Measurements from ENCODE around the gene PSMD12. TPM values are rescaled to one million over a fixed set of nuclear protein-coding genes. Genes with fewer than 3 reads are reported as not detected.

Gene PSMD12
- total RNA-seq, 1 donor from 2014 or later: 36.4 TPM

- Mint-ChIP-seq H3K27me3 (ENCODE audit: unreplicated experiment) (no peaks in the 10 kb centered on the region), H3K9me3 (ENCODE audit: unreplicated experiment) (no peaks in the 10 kb centered on the region), H3K4me3 (ENCODE audit: unreplicated experiment) (no peak overlapping the region), H3K27ac (ENCODE audit: unreplicated experiment) (no peak overlapping the region), H3K4me1 (ENCODE audit: unreplicated experiment) (peaks cover 40% of the 10 kb centered on the region), H3K36me3 (ENCODE audit: unreplicated experiment) (peaks cover 14% of the 10 kb centered on the region)
- DNase-seq (ENCODE audit: extremely low spot score, unreplicated experiment): peak; percentile 32
- TF ChIP-seq, protein P1, sequence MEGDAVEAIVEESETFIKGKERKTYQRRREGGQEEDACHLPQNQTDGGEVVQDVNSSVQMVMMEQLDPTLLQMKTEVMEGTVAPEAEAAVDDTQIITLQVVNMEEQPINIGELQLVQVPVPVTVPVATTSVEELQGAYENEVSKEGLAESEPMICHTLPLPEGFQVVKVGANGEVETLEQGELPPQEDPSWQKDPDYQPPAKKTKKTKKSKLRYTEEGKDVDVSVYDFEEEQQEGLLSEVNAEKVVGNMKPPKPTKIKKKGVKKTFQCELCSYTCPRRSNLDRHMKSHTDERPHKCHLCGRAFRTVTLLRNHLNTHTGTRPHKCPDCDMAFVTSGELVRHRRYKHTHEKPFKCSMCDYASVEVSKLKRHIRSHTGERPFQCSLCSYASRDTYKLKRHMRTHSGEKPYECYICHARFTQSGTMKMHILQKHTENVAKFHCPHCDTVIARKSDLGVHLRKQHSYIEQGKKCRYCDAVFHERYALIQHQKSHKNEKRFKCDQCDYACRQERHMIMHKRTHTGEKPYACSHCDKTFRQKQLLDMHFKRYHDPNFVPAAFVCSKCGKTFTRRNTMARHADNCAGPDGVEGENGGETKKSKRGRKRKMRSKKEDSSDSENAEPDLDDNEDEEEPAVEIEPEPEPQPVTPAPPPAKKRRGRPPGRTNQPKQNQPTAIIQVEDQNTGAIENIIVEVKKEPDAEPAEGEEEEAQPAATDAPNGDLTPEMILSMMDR (IDR thresholded peaks at IDR 0.05): no peak
Observed at GRCh38 chr17:67362173-67362572, 4.2 kb downstream of the PSMD12 start.

- Mint-ChIP-seq H3K4me3 (ENCODE audit: unreplicated experiment) (no peak overlapping the region), H3K4me1 (ENCODE audit: unreplicated experiment) (peaks cover 36% of the 10 kb centered on the region), H3K36me3 (ENCODE audit: unreplicated experiment) (peaks cover 17% of the 10 kb centered on the region), H3K27me3 (ENCODE audit: unreplicated experiment) (no peaks in the 10 kb centered on the region), H3K9me3 (ENCODE audit: unreplicated experiment) (no peaks in the 10 kb centered on the region), H3K27ac (ENCODE audit: unreplicated experiment) (peak overlapping the region; percentile 19)
- no peak for DNase-seq (ENCODE audit: extremely low spot score, unreplicated experiment)
- TF ChIP-seq, protein P1 (IDR thresholded peaks at IDR 0.05): no peak
Observed at GRCh38 chr17:67360880-67361279, 5.5 kb downstream of the PSMD12 start.

GRCh38 chr17:67359960-67360791 lies 6.2 kb downstream of the PSMD12 start:
- Mint-ChIP-seq H3K4me1 (ENCODE audit: unreplicated experiment) (peaks cover 30% of the 10 kb centered on the region), H3K4me3 (ENCODE audit: unreplicated experiment) (no peak overlapping the region), H3K27ac (ENCODE audit: unreplicated experiment) (no peak overlapping the region), H3K36me3 (ENCODE audit: unreplicated experiment) (peaks cover 22% of the 10 kb centered on the region), H3K9me3 (ENCODE audit: unreplicated experiment) (no peaks in the 10 kb centered on the region), H3K27me3 (ENCODE audit: unreplicated experiment) (no peaks in the 10 kb centered on the region)
- TF ChIP-seq, protein P1 (IDR thresholded peaks at IDR 0.05): peak; percentile 50
- no peak for DNase-seq (ENCODE audit: extremely low spot score, unreplicated experiment)

DNA sequence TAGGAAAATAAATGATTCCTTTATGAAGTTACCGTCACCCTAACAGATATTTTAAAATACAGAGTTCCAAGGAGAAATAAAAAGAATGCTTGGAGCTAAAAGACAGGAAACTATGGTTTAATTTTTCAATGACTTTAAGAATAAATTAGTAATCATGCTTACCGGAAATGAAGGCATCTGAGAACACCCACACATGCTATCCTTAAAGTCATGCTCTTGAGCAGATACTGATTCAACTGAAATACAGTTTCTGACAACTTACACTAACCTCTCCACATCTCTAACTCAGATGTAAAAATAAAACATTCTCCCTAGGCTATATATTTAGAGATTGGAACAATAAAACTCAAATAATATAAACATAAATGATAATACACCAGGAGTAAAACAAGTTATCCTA lies 7.8 kb downstream of the PSMD12 start:
- TF ChIP-seq, protein P1 (IDR thresholded peaks at IDR 0.05): no peak
- no peak overlapping the region for H3K27ac Mint-ChIP-seq (ENCODE audit: unreplicated experiment)

DNA sequence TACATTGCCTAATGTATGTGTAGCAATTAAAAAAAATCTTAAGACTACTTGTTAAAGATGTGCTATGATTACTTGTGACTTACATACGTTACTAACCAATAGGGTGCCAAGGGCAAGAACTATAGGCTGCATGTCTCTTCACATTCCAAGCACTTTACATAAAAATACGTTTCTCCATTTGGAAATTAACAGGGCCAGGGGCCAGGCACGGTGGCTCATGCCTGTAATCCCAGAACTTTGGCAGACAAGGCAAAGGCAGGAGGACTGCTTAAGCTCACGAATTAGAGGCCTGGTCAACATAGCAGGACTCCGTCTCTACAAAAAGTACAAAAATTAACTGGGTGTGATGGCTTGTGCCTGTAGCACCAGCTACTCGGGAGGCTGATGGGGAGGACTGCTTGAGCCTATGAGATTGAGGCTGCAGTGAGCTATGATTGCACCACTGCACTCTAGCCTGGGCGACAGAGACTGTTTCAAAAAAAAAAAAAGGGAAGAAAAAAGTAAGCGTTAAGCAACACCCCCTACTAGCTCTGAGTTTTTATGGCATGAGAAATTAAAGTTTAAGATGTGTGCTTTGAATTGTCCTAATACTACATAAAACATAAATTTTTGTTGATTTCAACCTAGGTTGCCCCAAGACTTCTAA lies 12.3 kb downstream of the PSMD12 start:
- Mint-ChIP-seq H3K4me3 (ENCODE audit: unreplicated experiment) (no peak overlapping the region), H3K9me3 (ENCODE audit: unreplicated experiment) (no peaks in the 10 kb centered on the region), H3K4me1 (ENCODE audit: unreplicated experiment) (peaks cover 1% of the 10 kb centered on the region), H3K27me3 (ENCODE audit: unreplicated experiment) (no peaks in the 10 kb centered on the region), H3K27ac (ENCODE audit: unreplicated experiment) (no peak overlapping the region), H3K36me3 (ENCODE audit: unreplicated experiment) (peaks cover 40% of the 10 kb centered on the region)
- DNase-seq (ENCODE audit: extremely low spot score, unreplicated experiment): peak; percentile 40
- TF ChIP-seq, protein P1 (IDR thresholded peaks at IDR 0.05): no peak

More for the DNA sequence above, 7.8 kb downstream of the PSMD12 start:
- DNase-seq (ENCODE audit: extremely low spot score, unreplicated experiment): no peak
- peaks cover 25% of the 10 kb centered on the region for H3K36me3 Mint-ChIP-seq (ENCODE audit: unreplicated experiment)
- H3K4me3 Mint-ChIP-seq (ENCODE audit: unreplicated experiment): no peak overlapping the region
- H3K27me3 Mint-ChIP-seq (ENCODE audit: unreplicated experiment): no peaks in the 10 kb centered on the region
- H3K4me1 Mint-ChIP-seq (ENCODE audit: unreplicated experiment): peaks cover 14% of the 10 kb centered on the region
- H3K9me3 Mint-ChIP-seq (ENCODE audit: unreplicated experiment): no peaks in the 10 kb centered on the region

Measured in osteocyte (in vitro differentiated cells).